AG09319 (cell line): ENCODE data around the gene ITGB1BP2.
A peak's percentile ranks its signal among the peaks of the same experiment; 100 is the strongest.
"Not testable (repeated sequence)": the region's sequence is repeated elsewhere in the genome, so short reads cannot be mapped to it uniquely, and the experiment has no call there.

ENCODE experiments used
- DNase-seq: peaks from one replicate; pipeline ENCODE4 v3.0.0-alpha.2; 2010; ENCODE audit warnings: low read depth; ENCODE audit errors: extremely low read depth
- CTCF ChIP-seq: IDR thresholded peaks from 2 replicates; pipeline ENCODE4 v1.5.1; 2011; ENCODE audit warnings: low read depth, mild to moderate bottlenecking, inconsistent platforms, low read length, moderate library complexity

Gene ITGB1BP2

DNA sequence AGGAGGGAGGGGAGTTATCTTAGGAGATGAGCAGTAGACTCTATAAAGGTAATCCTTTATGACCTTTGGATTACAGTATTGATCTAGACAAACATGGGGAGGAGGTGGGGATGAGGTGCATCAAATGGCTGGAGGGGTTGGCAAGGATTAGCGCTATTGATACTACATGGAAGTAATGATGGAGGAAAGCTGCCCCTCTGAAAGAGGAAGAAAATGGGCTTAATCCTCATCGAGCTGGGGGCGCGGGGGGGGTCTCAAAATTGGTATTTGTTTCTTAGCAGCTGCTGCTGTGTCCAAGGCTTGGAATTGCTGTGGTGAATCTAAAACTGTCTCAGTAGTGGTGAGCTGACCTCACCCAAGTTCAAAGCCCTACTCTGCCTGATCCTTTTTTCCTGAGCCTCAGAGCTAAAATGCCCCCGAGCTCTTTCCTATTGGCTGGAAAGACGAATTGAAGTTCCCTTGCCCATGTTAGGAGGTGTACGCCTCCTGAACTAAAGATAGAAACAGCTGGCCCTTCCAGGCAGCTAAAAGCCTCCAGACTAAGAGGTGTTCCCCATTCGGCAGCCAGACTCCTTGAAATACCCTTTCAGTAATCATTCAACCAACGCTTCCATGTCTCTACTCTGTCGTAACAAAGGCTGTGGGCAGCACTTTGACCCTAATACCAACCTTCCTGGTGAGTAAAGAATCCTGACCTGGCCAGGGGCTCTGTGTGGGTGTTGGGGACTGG is at the start of gene ITGB1BP2:
Gene ITGB1BP2, plus strand, starts transcription at position 556 of the 730 bp plus-strand sequence. Its CDS starts 57 bp downstream, at position 613.
- TF ChIP-seq CTCF, result no peak
- no peak for DNase-seq

DNA sequence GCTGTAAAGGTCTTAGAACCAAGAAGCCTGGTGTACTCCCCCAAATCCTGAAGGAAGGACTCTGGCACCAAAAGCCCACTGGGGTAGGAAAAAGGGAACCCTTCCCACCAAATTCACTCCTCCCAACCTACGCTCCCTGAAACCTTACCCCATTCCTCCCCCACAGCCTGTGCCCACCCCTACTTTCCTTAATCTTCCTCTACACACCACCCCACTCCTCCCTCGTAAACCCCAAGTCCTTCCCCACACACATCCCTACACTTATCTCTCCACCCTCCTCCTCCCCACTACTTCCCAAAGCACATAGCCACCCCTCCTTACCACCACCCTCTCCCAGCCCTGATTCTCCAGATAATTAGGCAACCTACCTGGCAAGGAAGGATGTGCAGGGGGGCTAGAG is 49.3 kb upstream of the ITGB1BP2 start:
- no peak for TF ChIP-seq CTCF
- DNase-seq, result no peak

DNA sequence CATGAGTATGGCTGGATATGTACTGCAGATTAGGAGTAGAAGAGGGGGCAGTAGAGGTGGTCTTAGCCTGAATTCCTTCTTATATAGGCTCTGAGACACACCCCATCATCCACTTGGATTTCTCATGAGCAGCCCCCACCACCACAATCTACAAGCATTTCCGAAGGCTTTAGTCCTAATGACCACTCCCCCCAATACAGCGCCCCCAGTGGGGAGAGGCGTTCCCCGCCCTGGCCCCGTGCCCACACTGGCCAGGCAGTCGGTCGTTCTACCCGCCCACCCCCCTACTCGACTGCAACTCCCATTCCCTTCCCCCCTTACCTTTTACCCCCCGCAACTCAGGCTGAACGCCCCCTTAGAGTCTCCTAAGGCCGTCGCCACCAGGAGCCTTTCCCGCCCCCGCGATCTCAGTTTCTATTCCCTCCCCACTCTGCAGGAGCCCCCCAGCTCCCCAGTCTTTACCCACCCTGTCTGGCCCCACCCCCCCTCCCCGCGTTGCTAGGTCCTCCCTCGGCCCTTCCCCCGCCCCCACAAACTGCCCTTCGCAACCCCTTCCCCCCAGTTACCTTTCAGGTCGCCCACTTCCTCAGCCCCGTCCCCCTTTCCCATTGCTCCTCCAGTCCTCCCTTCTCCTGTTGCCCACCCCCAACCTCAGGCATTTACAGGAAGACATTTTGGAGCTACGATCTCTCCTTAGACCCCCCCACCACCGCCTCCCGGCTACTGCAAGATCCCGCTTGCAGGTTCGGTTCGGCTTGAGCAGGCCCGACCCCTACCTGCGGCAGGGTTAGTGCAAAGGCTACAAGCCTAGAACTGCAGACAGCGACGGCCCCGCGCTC is 48.1 kb upstream of the ITGB1BP2 start:
- no peak for DNase-seq
- peak; percentile 51 for TF ChIP-seq CTCF

GRCh38 chrX:71254092-71254963 is 47.2 kb upstream of the ITGB1BP2 start, which contains the start of gene ZMYM3:
Gene ZMYM3, minus strand, starts transcription at chrX:71254140. Its CDS starts 885 bp downstream, at chrX:71253255.
- no peak for TF ChIP-seq CTCF
- peak; percentile 38 for DNase-seq

GRCh38 chrX:71256051-71256450 is 45.5 kb upstream of the ITGB1BP2 start:
- DNase-seq, result no peak
- TF ChIP-seq CTCF, result no peak

- no peak for TF ChIP-seq CTCF
- no peak for DNase-seq
These were observed 44.7 kb upstream of the ITGB1BP2 start for GRCh38 chrX:71256856-71257255.

GRCh38 chrX:71268624-71269023 is 32.9 kb upstream of the ITGB1BP2 start:
- DNase-seq, result not testable (repeated sequence)
